ENCODE data around the gene CEP95.

Gene CEP95

DNA sequence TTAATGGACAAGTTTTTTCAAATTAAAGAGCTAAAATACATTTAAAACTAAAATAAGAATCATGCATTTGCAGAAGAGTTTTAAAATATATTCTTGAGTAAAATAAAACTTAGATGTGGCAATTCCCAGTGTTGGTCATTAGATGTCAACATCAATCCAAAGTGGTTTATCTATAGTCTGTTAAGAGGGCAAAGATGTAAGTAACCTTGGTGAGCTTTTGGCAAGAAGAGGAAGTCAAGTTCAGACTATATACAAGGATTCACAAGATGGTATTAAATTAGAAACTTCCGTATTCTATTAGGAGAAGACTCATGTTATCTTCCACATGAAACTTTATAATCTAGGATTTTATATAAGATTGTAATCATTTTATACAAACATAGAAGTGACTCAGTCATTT, 73.1 kb downstream of the CEP95 start:
- H3K9me3 ChIP-seq: no peaks in the 10 kb centered on the region
- no peaks in the 10 kb centered on the region for H3K4me1 ChIP-seq
- intact Hi-C loops (cut with DNase I; ENCODE audit: low total_unique reads): no loop called here
- TF ChIP-seq, protein P1, sequence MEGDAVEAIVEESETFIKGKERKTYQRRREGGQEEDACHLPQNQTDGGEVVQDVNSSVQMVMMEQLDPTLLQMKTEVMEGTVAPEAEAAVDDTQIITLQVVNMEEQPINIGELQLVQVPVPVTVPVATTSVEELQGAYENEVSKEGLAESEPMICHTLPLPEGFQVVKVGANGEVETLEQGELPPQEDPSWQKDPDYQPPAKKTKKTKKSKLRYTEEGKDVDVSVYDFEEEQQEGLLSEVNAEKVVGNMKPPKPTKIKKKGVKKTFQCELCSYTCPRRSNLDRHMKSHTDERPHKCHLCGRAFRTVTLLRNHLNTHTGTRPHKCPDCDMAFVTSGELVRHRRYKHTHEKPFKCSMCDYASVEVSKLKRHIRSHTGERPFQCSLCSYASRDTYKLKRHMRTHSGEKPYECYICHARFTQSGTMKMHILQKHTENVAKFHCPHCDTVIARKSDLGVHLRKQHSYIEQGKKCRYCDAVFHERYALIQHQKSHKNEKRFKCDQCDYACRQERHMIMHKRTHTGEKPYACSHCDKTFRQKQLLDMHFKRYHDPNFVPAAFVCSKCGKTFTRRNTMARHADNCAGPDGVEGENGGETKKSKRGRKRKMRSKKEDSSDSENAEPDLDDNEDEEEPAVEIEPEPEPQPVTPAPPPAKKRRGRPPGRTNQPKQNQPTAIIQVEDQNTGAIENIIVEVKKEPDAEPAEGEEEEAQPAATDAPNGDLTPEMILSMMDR (IDR thresholded peaks at IDR 0.05): no peak
- H3K27ac ChIP-seq: no peak overlapping the region
- H3K36me3 ChIP-seq: peaks cover 25 to 81% (median 69%) of the 10 kb centered on the region in 3 donors
- no peaks in the 10 kb centered on the region for H3K27me3 ChIP-seq
- H3K4me3 ChIP-seq: no peak overlapping the region
- no peak for DNase-seq

DNA sequence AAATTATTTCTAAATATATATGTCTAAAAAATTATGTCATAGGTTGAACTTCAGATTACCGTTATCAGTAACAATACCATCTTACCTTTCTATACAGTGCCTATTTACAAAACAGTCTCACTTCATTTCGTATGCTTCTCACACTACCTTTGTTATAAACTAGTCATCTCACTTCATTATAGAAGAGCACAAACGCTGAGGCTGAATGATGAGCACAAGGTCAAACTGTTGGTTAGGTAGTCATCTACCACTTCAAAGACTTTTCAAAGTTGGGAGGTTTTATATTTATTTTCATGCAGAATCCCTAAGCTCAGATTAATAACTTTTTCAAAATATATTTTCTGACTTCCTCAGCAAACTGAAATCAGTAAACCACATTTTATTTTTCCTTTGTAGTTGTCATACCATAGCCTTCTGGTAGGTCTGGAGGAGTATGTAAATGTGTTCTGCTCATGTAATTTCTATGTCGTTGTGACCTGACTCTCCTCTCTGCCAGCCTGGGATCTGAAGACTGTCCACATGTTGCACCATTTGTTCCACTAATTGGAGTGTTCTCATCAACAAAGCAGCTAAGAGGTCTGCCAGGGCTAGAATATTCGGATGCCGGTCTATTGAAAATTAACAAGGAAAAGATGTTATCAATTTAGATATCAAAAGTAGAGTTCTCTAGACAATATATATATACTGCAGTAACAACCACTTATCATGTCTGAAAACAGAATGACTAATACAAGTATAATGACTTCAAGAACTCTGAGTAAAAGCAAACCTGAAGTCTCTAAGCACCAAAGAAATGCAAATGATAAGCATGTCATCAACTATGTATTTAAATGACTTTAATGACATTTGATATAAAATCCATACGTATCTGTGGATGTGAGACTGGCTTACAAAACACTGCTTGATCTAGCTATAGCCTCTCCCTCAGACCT, 73.9 kb downstream of the CEP95 start:
- Histone ChIP-seq H3K27ac (no peak overlapping the region), H3K9me3 (no peaks in the 10 kb centered on the region), H3K4me3 (no peak overlapping the region), H3K27me3 (no peaks in the 10 kb centered on the region), H3K36me3 (peaks cover 25 to 78% (median 62%) of the 10 kb centered on the region in 3 donors), H3K4me1 (no peaks in the 10 kb centered on the region)
- intact Hi-C loops (cut with DNase I; ENCODE audit: low total_unique reads): no loop called here
- TF ChIP-seq, protein P1 (IDR thresholded peaks at IDR 0.05): no peak
- DNase-seq: no peak

DNA sequence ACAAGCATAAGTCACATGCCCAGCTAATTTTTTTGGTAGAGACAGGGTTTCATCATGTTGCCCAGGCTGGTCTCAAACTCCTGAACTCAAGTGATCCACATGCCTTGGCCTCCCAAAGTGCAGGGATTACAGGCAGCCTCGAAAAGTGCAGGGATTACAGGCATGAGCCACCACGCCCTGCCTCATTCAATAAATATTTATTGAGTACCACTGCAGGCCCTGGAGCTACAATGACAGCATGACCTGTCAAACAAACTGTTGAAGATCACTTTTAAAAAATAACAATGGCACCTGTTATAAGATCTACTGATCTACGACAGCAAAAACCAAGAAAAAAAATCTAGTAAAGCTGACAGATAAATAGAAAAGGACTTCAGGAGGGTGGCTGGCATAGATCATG, 76.3 kb downstream of the CEP95 start:
- DNase-seq: no peak
- H3K36me3 ChIP-seq: peaks cover 25 to 57% (median 45%) of the 10 kb centered on the region in 3 donors
- H3K4me1 ChIP-seq: no peaks in the 10 kb centered on the region

DNA sequence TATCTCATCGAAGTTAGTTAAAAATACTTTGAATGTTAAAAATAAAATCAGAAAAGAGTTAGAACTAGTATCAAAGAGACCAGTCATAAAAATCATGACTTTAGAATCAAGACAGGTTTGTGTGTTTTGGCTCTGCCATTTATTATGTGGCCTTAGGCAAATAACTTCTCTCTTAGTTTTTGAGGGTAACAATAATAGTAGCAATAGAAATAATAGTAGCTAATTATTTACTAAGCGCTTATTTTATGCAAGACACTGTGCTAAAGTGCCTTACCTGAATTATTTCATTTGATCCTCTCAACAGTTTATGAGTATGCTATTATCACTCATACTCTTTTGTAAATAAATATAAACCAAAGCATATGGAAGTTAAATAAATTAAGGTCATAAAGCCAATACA, 78.4 kb downstream of the CEP95 start:
- H3K27ac ChIP-seq: no peak overlapping the region
- TF ChIP-seq, protein P1 (IDR thresholded peaks at IDR 0.05): no peak
- DNase-seq: no peak
- peaks cover 25 to 54% (median 34%) of the 10 kb centered on the region in 3 donors for H3K36me3 ChIP-seq
- H3K9me3 ChIP-seq: no peaks in the 10 kb centered on the region
- no peak overlapping the region for H3K4me3 ChIP-seq
- no peaks in the 10 kb centered on the region for H3K27me3 ChIP-seq
- intact Hi-C loops (cut with DNase I; ENCODE audit: low total_unique reads): no loop called here
- no peaks in the 10 kb centered on the region for H3K4me1 ChIP-seq

More for the DNA sequence above, 76.3 kb downstream of the CEP95 start:
- TF ChIP-seq, protein P1 (IDR thresholded peaks at IDR 0.05): no peak
- no peaks in the 10 kb centered on the region for H3K27me3 ChIP-seq
- no peak overlapping the region for H3K4me3 ChIP-seq
- intact Hi-C loops (cut with DNase I; ENCODE audit: low total_unique reads): no loop called here
- H3K27ac ChIP-seq: no peak overlapping the region
- no peaks in the 10 kb centered on the region for H3K9me3 ChIP-seq

Data from tibial artery (tissue), 4 donors.